ENCODE measurements around the gene MAPK8IP3.

- TF ChIP-seq EZH2 (IDR thresholded peaks at IDR 0.05; ENCODE audit: borderline replicate concordance, insufficient read depth, low read depth, low read length, poor library complexity, severe bottlenecking) (no peak), CTCF (IDR thresholded peaks at IDR 0.05) (no peak)
Measured at GRCh38 chr16:1754204-1754603, 48.2 kb downstream of the MAPK8IP3 start.
